ENCODE data around the gene STAT5B.
"Not testable (repeated sequence)": the region's sequence is repeated elsewhere in the genome, so short reads cannot be mapped to it uniquely, and the experiment has no call there.

The STAT5B gene

GRCh38 chr17:42264366-42264765 is 11.8 kb downstream of the STAT5B start:
- DNase-seq: not testable (repeated sequence)

DNA sequence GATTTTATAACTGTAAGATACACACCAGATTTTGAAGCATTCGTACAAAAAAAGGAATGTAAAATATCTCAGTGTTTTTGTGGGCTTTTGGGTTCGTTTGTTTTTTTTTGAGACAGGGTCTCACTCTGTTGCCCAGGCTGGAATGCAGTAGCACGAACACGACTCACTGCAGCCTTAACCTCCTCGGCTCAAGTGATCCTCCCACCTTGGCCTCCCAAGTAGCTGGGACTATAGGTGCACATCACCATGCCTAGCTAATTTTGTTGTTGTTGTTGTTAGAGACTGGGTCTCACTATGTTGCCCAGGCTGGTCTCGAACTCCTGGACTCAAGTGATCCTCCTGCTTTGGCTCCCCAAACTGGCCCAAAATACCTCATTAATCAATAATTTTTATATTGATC is 15.9 kb downstream of the STAT5B start:
- no peak for DNase-seq

DNA sequence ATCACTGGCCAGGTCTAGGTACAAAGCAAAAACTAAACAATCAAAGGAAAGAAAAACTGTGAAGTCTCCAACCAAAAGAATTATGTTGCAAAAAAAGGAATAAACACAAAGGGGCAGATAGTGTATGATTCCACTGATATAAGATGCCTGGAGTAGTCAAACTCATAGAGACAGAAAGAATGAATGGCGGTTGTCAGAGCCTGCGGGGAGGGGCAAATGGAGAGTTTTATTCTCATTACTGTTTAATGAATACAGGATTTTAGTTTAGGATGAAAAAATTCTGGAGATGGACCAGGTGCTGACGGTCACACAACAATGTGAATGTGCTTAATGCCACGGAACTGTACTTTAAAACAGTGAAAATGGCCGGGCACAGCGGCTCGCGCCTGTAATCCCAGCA is 20.7 kb downstream of the STAT5B start:
- DNase-seq: no peak

GRCh38 chr17:42253578-42253977 is 22.6 kb downstream of the STAT5B start:
- no peak for DNase-seq

GRCh38 chr17:42252597-42253550 is 23.3 kb downstream of the STAT5B start:
- peak; percentile 65 for DNase-seq

DNA sequence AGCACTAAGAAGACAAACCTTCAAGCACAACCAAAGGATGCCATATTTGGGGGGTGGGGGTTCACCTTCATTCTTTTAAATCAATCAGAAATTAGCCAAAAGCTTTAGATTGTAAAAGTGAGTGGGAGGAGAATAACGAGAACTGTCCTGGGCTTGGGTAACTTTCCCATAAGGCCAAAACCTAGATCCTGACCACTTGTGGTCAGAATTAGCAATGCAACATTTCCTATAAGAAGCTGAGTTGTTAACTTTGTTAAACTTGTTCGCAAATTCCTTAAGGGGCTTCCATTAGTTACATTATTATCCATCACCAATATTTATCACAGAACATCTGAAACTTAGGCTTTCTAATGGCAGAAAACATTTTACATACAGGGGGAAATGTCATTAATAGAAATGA is 25.1 kb downstream of the STAT5B start:
- no peak for DNase-seq

DNA sequence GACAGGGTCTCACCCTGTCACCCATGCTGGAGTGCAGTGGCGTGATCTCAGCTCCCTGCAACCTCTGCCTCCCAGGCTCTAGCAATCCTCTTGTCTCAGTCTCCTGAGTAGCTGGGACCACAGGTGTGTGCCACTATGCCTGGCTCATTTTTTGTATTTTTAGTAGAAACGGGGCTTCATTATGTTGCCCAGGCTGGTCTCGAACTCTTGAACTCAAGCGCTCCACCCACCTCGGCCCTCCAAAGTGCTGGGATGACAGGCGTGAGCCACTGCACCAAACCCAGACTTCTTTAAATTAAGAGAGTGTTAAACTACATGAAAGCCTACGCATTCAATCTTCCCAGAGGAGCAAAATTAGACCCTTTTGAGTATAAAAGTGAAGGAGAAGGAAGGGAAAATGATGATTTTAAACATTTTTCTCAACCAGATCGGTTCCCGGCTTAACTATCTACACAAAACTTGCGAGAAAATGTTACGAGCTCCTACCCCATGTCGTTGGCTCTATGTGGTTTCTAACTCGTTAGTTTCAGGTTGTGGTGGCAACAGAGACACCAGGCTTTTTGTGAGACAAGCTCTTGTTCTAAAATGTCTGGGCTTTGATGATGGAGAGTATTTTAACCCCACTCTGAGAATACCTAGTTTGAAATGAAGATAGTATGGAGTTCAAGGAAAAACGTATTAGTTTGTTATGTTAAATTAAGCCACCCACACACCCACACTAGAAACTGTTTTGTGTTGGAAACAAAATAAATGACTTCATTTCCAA is 26.3 kb downstream of the STAT5B start:
- DNase-seq: peak; percentile 86

GRCh38 chr17:42248351-42249179 is 27.6 kb downstream of the STAT5B start:
- DNase-seq: peak; percentile 91

DNA sequence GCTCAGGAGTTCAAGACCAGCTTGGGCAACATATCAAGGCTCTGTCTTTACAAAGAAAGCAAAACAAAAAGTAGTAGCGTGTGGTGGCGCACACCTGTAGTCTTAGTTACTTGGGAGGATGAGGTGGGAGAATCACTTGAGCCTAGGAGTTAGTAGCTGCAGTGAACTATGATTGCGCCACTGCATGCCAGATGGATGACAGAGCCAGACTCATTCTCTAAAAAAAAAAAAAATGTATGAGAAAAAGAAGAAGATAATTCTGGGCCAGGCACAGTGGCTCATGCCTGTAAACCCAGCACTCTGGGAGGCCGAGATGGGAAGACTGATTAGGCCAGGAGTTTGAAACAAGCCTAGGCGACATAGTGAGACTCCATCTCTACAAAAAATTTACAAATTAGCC is 28.5 kb downstream of the STAT5B start:
- DNase-seq: no peak

DNA sequence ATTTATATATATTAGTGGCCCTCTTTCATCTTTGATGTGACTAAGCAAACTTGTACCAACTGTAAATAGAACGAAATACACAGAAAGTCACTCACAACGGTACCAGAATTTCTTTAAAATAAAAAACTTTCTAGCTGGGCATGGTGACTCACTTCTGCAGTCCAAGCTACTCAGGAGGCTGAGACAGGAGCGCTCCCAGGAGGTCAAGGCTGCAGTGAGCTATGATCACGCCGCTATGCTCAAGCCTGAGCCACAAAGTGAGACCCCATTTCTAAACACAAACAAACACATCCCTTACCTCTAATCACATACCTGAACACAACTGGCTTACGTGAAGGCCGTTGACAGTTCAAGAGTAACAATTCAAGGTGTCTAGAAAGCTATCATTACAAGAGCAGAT is 29.7 kb downstream of the STAT5B start:
- DNase-seq: no peak

- not testable (repeated sequence) for DNase-seq
These were observed 31.0 kb downstream of the STAT5B start for GRCh38 chr17:42245183-42245582.

DNA sequence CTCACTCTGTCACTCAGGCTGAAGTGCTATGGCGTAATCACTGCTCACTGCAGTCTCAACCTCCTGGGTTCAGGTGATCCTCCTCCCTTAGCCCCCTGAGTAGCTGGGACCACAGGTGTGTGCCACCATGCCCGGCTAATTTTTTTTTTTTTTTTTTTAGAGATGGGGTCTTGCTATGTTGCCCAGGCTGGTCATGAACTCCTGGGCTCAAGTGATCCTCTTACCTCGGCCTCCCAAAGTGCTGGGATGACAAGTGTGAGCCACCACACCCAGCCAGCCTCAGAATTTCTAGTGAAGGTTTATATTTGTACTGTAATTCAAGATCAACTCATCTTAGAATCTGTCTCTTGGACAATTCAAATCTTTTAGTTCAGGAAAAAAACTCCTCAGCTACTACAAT is 32.1 kb downstream of the STAT5B start:
- not testable (repeated sequence) for DNase-seq

- no peak for DNase-seq
These were observed 32.7 kb downstream of the STAT5B start for GRCh38 chr17:42243493-42243982.

DNA sequence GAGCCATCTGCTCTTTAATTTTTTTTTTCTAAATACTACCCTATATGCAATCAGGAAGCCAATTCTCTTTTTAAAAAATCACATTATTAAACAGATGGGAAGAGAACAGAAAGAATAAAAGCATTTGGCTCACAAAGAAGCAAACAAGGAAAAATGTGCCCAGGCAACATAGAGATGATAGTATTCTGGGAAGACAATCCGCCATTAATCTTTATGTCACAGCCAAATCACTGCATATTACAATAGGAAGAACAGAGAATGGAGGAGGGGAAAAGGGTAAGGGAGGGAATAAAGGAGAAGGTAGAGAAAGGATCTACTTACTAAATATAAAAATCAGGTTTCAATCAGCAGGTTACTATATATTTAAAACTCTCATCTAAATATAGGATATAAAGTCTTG is 34.3 kb downstream of the STAT5B start:
- DNase-seq: no peak

- not testable (repeated sequence) for DNase-seq
These were observed 35.3 kb downstream of the STAT5B start for GRCh38 chr17:42240863-42241262.

DNA sequence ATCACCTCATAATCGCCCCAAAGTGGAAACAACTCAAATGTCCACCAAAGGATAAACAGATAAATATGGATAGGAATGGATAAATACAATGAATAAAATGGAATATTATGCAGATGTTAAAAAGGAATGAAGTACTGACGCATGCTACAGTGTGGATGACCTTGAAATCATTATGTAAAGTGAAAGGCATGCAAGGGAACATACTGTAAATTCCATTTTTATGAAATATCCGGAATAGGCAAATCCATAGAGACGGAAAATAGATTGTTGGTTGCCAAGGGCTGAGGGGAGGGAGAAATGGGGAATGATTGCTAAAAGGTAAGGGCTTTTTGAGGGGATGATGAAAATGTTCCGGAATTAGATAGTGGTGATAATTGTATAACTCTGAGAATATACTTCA is 36.0 kb downstream of the STAT5B start:
- DNase-seq: no peak

DNA sequence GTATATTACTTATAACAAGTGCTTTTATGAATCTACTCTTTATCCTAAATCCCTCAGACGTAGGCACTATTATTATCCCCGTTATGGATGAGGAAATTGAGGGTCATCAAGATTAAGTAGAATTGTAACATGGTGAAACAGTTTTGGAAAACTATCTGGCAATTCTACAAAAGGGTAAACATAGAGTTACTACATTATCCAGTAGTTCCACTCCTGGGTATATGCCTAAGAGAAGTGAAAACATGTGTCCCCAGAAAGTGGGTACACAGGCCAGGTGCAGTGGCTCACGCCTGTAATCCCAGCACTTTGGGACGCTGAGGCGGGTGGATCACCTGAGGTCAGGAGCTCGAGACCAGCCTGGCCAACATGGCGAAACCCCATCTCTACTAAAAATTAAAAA is 36.6 kb downstream of the STAT5B start:
- not testable (repeated sequence) for DNase-seq

DNA sequence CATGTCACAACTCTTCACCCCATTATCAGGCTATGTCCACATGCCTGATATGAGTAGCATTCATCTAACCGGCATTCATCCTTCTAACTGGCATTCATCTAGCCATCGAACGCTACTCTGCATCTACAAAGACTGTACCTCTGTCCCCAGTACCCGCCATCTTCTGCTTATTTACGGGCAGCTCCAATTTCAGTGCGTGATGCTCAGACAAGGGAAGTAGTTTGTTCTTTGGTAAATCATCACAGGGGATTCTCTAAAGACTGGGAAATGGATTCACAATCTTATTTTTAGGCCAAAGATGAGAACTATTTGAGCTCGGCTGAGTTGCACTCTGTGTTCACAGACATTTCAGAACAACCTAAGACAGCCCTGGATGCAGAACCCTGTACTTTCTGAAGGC is 39.4 kb downstream of the STAT5B start:
- no peak for DNase-seq

DNA sequence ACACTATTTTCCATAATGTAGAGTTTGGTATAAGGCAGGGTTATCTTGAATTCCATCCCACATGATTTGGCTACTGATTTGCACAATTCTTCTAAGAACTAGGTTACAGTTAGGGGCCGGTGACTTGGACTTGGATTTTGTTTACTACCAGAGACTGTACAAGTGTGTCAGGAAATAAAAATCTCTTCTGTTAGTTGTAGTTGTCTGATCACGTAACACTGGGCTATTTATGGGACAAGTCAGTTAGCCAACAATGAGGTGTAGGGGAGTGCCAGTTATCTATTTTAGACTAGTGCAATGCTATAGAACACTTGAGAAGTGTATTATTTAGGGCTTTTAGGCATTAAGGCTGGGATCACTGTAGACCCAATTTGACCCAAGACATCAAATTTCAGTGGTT is 42.2 kb downstream of the STAT5B start:
- DNase-seq: no peak

GRCh38 chr17:42233156-42233555 is 43.0 kb downstream of the STAT5B start:
- no peak for DNase-seq

GRCh38 chr17:42230225-42230624 is 46.0 kb downstream of the STAT5B start:
- peak; percentile 76 for DNase-seq

- DNase-seq: no peak
These were observed 48.1 kb downstream of the STAT5B start for GRCh38 chr17:42227849-42228700.

Measured in activated CD4-positive, alpha-beta T cell treated with anti-CD3 and anti-CD28 coated beads, Interleukin-2, amount 50 U/mL, for 16 hours (primary cell).